TTC549 (cell line): Measurements from ENCODE around the gene SPTLC3.

ENCODE experiments used
- FAIRE-seq: peaks from 2 replicates; lab custom pipeline; 2012; peaks lifted over from hg19 to GRCh38; lab: Jason Lieb, UNC

Gene SPTLC3

DNA sequence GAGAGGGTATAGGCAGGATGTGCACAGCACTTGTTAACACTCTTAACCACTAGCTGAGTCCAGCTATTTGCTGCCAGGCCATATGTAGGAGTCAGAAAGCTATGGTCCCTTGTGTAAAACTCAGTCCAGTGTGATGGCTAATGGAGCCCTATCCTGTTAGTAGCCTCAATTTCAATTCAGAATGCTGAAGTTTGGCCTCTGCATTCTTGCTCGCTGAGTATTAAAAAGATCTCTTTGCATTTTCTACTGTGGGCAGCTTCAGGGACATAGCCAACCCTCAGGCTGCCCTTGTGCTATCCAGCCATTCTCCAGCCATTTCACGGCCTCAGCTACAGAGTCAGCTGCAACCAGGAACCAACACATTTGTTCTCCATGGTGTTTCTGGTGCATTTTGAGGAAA lies 92.5 kb downstream of the SPTLC3 start:
- FAIRE-seq: no peak

DNA sequence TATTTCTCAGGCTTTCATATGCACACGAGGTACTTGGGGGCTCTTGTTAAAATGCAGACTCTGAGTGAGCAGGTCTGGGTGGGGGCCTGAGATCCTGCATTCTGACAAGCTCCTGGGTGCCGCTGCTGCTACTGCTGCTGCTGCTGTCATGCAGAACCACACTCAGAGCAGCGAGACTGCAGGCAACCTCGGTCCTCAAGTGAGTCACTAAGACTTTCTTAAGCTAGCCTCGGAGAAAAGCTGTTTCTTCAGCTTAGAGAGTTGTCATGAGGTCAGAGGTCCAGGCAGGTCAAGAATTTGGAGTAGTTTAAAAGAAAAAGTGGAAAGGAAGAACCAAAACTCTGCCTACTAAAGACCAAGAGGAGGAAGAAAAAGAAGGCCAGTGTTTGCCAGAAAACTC lies 92.9 kb downstream of the SPTLC3 start:
- FAIRE-seq: no peak

DNA sequence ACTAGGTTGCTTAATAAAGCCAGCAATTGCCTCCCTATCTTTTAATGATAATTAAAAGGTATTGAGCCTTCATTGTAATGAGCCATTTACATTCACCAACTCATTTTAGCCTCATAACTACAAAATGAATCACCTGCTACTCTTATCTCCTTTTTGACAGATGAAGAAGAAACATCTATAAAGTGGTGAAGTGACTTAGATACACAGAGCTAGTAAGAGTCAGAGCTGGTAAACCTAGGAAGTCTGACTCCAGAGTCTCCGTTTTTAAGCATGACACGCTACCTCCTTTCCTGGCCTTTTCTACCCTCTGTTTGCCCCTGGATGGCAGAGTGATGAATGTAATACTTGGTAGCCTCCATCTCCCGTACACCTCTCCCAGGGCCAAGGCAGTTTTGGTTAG lies 93.5 kb downstream of the SPTLC3 start:
- FAIRE-seq: no peak

DNA sequence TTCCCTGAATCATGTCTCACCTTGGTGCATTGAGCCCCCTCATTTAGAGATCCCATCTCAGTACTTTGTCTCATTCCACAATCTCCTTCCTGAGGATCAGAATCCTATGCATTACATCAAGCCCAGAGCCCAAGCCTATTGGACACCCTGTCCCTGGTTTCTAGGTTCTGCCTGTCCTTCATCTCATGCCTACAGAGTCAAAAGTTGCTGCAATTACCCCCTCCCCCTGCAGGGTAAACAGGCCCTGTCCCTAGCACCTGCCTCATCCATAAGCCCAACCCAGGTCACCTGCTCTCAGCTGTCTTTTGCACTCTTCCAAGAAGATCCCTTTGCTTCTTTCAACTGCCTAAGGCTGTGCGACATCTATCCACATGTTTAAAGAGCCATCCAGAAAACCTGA lies 93.9 kb downstream of the SPTLC3 start:
- no peak for FAIRE-seq

DNA sequence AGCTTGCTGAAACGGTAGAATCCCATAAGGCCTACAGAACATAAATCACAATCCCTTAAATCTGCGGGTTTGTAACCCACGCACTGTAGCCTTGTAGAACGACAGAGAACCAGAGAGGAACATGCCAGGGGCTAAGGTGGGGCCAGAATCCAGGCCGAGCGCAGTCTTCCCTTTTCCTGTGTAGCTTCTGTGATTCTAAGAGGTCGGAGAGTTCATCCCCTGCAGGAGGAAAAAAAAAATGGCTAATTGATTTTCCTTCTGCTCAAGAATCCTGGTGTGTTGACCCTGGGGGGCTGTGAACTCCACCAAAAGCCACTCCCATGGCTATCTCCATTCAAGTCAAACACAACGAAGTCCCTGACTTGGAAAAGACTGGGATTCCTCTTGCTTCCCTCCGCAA lies 96.3 kb downstream of the SPTLC3 start:
- no peak for FAIRE-seq

DNA sequence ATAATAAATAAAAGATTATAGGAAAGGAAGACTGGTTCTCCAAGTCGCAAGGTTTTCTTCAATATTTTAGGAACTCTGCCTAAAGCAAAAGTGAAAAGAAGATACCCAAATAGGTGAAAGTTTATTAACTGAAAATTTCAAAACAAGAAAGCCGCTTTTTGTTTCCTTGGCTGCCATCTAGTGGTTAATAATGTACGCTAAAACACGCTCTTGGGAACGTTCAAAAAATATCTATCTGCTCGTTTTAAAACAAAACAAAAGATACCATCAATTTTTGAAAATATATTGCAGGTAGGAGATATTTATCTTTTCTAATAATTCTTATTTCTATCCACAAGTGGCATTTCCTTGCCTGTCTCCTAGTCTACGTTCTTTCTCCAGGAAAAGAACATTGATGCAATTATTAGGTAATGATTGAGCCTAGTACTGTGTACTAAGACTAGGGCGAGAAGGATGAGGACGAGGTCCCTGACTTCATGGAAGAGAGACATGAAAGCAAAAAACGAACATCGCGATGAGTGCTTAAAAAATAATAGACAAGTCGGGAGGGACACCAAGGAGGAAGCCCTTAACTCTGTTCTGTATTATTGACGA lies 97.2 kb downstream of the SPTLC3 start:
- peak; percentile 88 for FAIRE-seq

DNA sequence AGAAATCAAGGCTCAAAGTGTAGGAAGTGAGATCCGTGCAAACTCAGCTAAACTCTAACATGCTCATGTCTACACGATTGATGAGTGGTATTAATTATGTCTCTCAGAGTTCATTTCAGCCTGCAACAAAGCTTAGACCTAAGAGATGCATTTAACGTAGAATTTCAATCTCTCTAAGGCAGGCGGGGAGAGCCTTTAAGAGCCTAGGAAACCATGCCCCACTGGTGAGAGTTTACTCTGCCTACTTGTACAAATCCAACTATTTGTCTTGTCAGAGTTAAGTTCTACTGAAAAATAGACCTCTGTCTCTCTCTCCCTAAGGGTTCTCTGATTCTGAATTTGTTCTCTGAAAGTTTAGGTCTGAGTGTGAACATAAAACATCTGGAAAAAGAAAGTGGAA lies 100.9 kb downstream of the SPTLC3 start:
- no peak for FAIRE-seq

DNA sequence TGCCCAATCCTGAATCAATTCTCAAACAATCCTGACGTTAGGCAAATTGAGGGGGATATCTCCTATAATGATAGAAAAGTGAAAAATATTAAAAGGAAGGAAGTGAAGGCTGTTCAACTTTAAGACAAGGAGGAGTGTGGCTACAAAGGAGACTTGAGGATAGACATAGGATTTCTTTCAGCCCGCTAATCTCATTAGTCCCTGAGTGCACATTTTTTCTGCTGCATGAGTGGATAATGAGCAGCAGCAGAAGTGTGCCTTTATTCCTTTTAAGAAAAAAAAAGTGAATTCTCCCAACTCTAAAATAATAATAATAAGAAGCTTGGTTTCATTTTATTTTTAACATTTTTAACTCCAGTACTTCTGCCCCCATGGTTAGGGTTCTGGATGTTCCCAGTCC lies 102.0 kb downstream of the SPTLC3 start:
- no peak for FAIRE-seq

DNA sequence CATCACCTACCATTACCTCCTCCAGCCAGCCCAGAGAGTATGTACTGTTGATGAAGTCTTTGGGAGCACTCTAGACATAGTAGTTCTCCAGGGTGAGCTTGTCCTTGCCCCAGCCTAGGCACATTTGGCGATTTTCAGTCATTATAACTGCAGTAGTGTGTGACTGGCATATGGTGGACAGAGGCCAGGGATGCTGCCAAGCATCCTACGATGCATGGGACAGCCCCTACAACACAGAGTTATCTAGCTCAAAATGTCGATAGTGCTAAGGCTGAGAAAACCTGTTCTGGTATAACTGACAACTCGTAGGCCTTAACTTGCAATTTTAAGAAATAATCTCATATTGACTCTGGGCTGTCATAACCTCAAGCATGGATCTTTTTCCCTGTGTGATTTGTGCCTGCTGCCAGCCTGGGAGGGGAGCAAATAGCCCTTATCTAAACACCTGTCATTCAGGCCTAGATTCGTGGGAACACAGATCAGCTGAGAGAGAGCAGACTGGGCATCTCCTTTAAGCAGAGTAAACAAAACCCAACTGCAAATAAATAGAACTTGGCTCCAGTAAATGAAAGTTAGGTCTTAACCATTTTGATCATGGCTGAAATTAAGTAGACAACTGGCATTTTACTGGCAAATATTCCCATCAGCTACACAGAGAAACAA lies 102.6 kb downstream of the SPTLC3 start:
- FAIRE-seq: no peak

DNA sequence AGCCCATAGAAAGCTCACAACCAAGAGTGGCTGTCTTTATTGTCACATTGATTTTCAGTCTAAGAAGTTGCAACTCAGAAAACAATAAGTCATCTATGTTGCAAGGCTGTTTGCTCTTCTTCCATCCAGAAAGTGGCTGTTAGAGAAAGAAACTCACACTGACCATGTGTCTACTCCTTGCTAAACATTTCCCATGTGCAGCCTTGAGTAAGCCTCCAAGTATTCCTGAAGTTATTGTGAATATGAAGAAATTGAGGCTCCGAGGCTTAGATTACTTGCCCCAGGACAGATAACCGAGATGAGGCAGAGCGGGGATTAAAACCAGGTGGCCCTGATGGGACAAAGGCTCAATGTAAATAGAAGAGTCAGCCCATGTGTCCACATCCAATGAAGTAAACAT lies 105.0 kb downstream of the SPTLC3 start:
- FAIRE-seq: no peak

DNA sequence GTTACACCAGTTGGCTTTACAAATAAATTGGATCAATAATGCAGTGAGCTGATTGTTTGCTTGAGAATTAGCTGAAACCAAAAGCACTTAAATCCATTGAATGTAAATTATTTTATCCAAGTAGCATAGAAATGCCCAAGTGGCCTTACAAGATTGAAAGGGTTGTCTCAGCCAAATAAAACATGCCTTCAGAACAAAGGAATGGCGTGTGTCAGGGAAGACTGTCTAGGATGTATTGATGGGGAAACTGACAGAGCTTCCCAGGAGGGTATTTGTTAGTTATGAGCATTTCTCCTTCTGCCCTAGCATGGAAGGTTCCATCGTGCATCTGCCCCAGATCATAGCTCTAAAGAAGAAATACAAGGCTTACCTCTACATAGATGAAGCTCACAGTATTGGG lies 108.4 kb downstream of the SPTLC3 start:
- FAIRE-seq: no peak

DNA sequence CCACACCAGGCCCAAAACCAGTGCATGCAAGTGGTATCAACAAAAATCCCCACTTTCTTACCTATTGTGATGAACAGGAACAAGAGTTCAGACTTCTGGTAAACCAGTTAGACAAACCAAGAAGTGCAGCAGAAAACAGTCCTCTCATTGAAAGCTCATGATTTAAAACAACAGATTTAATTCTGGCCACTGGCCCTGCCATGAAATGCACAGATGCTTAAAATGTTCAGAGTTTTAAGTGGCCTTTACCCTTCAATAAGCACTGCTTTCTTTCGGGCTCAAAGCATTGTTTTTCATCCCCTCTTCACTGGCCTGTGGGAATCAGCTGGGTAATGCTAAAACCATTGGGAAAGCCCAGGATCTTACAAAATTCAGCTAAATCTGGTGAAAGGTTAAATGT lies 109.9 kb downstream of the SPTLC3 start:
- no peak for FAIRE-seq

DNA sequence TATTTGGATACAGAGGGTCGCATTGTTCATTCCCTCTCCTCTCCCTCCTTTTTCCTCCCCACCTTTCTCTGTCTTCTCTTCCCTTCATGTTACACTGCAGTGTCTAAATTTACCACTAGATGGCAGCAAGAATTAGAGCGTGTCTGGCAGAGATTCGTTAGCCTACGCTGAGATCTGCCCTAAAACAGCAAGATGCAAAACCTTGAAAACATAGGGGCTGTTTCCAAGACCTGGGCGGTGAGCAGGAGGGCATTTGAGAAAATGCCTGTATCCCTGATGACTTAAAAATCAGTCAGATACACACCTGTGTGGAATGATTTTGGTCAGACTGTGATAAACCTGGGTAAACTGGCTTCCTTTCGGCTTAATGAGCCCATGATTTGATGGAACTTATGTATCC lies 110.8 kb downstream of the SPTLC3 start:
- FAIRE-seq: no peak

DNA sequence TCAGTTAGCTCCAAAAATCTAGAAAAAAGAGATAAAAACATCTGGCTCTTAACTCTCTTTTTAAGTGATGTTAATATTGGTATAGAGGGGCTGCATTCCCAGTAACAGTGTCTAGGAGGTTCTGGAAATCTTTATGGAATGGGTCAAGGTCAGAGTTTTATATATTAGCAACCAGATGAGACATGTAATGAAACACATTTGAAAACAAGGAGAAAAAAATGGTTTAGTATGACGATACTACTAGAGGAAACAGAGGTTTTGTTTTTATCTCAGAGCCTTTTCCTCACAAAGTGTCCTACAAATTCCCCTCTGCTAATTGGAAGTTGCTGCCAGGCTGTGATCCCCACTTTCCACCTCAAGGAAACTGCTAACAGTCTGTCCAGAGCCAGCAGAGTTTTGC lies 111.7 kb downstream of the SPTLC3 start:
- no peak for FAIRE-seq

DNA sequence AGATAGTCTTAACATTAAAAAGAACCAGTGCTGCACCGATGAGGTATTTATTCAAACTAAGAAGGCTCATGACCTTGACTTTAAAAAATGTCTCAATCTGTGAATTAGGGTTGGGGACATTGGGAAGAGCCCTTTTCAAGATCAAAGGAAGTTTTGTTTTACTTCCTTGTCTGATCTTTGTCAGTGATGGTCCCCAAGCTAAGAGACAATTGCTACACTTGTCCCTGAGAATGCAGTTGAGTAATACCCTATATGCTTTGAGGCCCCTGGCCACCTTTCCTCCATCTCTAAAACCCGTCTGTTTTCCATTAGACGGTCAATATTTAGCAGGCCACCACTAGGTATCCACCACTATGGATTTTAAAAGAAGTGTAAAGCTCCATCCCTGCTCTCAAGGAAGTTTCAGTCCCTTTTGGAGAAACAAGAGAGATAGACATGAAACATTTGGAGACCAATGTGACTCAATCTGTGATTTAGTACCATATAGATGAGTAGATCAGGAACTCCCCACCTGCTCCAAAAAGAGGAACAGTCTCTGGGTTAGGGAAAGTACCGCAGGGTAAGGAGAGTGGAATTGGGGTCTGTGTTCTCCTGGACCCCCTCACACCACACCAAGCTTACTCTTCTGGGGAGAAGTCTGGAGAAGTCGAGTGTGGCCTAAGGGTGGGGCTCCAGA lies 113.2 kb downstream of the SPTLC3 start:
- FAIRE-seq: no peak

DNA sequence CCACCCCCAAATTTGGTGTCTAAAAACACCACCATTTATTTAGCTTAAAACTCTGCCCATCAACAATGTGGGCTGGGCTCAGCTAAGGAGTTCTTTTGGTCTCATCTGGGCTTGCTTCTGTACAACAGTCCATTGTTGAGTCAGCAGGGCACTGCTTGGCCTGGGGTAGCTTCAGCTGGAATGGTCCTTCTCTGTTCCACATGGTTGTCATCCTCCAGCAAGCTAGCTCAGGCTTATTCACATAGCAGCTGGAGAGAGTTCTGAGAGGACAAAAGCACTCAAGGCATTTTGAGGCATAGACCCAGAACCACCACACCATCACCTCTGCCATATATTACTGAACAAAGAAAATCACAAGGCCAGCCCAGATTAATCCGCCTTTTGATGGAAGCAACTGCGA lies 116.7 kb downstream of the SPTLC3 start:
- no peak for FAIRE-seq

DNA sequence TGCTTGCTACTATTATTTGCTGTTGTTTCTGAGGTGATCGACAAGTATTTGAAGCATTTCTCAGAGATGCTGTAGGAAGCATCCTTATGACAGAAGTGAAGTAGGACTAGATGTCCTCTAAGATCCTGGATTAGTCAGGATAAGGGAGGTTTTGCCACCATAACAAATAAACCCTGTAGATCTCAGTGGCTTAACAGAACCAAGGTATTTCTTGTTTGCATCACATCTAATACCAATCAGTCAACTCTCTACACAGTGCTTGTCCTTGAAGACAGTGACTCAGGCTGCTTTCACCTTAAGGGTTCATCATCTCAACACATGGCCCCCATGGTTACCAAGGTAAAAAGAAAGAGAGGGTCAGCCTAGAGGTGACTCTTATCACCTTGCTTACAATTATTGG lies 119.4 kb downstream of the SPTLC3 start:
- FAIRE-seq: no peak

DNA sequence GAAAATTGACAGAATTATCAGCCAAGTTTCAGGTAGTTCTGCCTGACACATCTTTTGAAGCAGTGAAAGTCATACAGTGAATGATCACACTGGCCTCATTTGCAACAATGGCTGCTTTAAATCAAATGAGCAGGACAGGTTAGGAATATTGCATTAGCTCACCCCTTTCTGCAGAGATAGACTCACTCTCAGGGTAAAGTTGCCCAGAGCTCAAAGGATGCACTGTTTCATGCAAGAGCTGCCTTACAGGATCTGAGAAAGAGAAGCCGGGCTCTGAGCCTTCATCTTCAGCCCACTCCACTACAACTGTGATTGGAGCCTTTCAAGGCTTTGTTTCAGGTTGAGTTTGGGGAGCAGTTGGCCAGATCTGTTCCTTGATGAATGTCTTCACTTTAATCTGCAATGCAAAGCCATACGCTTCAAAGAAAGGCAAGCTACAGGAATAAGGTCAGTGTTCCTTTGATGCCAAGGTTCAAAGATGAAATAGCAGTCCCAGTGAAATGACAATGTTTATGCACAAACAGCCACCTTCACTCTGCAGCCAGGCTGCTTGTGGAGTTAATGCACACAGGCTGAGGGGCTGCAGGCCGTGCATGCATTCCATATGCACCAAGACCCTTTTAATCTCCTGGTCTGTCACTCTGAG lies 121.4 kb downstream of the SPTLC3 start:
- FAIRE-seq: no peak

DNA sequence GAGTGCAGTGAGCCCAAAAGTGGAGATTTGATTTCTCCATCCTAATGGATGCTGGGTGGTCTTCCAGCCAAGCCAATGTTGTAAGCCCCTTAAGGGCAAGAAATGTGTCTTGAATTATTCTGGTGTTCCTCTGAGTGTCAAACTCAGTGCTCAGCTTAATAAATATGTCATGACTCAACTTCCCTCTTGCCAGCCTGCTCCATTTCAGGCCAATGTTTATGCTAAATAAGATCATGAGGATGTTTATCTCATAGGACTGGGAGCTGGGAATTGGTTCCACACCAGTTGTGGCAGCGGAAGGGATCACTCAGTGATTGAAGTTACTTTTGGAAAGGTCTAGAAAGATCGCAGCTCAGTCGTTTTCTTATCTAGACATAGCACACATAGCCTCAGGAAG lies 121.9 kb downstream of the SPTLC3 start:
- no peak for FAIRE-seq

DNA sequence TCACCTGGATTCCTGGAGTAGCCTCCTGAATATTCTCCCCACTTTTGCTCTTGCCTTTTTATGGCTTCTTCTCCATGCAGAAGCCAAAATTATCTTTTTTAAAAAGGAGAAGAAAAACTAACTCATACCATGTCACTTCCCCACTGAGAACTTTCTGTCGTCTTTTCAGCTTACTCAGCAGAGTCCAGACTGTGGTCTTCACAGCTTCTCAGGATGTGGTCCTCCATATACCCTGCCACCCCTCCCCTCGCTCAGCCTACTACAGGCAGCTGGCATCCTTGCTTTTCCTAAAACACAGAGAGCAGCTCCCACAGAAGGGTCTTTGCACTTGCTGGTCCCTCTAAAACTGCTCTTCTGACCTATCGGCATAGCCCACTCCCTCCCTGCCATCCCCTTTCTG lies 122.9 kb downstream of the SPTLC3 start:
- FAIRE-seq: no peak

DNA sequence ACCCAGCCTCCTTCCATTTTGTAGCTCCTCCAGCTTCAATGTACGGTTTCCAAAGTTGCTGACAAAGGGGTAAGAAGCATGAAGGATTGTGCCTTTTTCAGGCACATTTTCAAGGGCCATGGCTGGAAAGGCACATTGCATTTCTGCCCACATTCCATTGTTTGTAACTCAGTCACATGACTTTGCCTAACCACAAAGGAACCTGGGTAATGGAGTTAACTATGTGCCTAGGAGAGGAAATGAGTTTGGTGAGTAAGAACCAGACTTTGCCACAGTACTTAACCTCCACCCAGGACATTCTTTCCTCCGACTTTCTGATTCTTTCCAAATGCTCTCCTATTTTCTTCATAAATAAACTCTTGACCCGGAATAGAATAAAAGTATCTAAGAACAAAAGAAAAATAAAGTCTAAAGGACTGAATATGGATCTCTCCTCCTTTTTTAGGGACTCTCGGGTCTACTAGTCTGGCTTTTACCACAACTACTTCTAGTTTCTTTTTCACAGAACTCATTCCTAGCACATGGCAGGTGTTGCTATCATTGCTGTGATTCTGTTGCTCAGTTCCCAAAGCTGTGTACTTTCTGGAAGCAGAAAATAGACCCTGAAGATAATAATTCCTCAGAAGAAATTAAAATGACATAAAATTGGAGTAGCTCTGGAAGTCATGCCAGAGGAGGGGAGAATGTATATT lies 130.8 kb downstream of the SPTLC3 start:
- FAIRE-seq: no peak

DNA sequence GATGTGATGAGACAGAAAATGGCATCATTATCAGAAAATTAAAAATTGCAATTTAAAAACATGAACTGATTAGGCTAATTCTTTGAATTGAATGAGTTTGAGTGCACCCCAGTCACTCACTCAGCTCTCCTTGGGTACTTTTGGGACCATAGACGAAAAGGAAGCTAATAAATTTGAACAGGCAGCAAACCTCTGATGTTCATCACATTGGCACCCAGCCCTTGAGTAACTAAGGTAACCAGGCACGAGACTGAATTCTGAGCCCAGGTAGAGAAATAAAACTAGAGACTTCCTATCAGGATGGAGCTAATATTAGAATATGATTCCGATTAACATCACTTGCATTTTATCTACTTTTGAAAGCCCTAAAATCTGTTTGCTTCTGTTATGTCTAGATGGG lies 131.4 kb downstream of the SPTLC3 start:
- FAIRE-seq: no peak

DNA sequence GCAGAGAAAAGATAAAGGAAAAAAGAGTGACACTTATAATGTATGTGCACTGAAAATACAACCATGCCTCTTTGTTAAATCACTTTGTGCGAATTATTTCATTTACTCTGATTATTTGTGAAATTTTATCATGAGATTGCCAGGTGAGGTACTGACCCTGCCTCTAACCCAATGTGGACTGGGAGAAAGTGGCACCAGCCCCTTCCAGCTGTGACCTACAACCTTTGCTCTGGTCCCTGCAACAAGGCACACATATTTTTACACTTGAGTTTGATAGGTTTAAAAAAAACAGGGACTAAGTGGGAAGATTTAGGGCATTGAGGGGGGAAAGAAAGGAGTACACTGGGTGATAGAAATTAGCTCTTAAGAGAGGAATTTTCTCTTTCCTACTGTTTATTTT lies 132.0 kb downstream of the SPTLC3 start:
- FAIRE-seq: no peak
